PC-9 (cell line): ENCODE data around the gene MYLK3. TPM values are rescaled to one million over a fixed set of nuclear protein-coding genes. Genes with fewer than 3 reads are reported as not detected.
"Not testable (repeated sequence)": the region's sequence is repeated elsewhere in the genome, so short reads cannot be mapped to it uniquely, and the experiment has no call there.

Source experiments
- BruUV-seq: library from RNA; stranded (reverse); fragments of 400-500 nt; replicated peaks from 2 replicates; lab custom pipeline; 2021; lab: Mats Ljungman, UMichigan
- CTCF ChIA-PET: fragments of 300-600 bp; sonication (Branson Sonifier 250); formaldehyde crosslinking; loops from one replicate; lab custom pipeline; 2022; ENCODE audit warnings: antibody characterized with exemption; lab: Charles Lee
- POLR2A ChIA-PET: fragments of 300-600 bp; sonication (Branson Sonifier 250); formaldehyde crosslinking; loops from one replicate; lab custom pipeline; 2022; ENCODE audit warnings: antibody characterized with exemption; ENCODE audit not compliant: unreplicated experiment; lab: Charles Lee
- DNase-seq, 2 experiments: peaks; one replicate each; pipeline versions ENCODE4 v3.0.0 to v3.0.0-alpha.2; 2015 to 2022; ENCODE audit warnings: mixed read lengths in 1 of 2
- H2AFZ ChIP-seq: fragments of 200-600 bp; sonication (generic); 2 replicates; pipeline ENCODE4 v1.8.1; 2017; ENCODE audit warnings: antibody characterized with exemption
- H3F3A ChIP-seq: fragments of 200-600 bp; sonication (generic); 2 replicates; pipeline ENCODE4 v1.8.1; 2017; ENCODE audit warnings: antibody characterized with exemption, mild to moderate bottlenecking, low read depth; ENCODE audit not compliant: insufficient read depth
- H3K27ac ChIP-seq: fragments of 200-600 bp; sonication (generic); 2 replicates; pipeline ENCODE4 v1.6.1; 2016; ENCODE audit warnings: mixed run types
- H3K27me3 ChIP-seq: fragments of 200-600 bp; sonication (generic); 2 replicates; pipeline ENCODE4 v1.6.1; 2016; ENCODE audit warnings: low read depth, mixed run types; ENCODE audit not compliant: insufficient read depth
- H3K36me3 ChIP-seq: fragments of 200-600 bp; sonication (generic); 2 replicates; pipeline ENCODE4 v1.6.1; 2016; ENCODE audit warnings: low read depth, mixed run types
- H3K4me1 ChIP-seq: fragments of 200-600 bp; sonication (generic); replicated peaks from 2 replicates; pipeline ENCODE4 v1.6.1; 2016; ENCODE audit warnings: mixed run types; ENCODE audit not compliant: insufficient read depth
- H3K4me2 ChIP-seq: fragments of 200-600 bp; sonication (generic); 2 replicates; pipeline ENCODE4 v1.6.1; 2017; ENCODE audit warnings: mixed run types
- H3K4me3 ChIP-seq: fragments of 200-600 bp; sonication (generic); 2 replicates; pipeline ENCODE4 v1.6.1; 2016; ENCODE audit warnings: mixed run types
- H3K79me2 ChIP-seq: fragments of 200-600 bp; sonication (generic); 2 replicates; pipeline ENCODE4 v1.6.1; 2017; ENCODE audit warnings: low read depth, mixed run types
- H3K9me2 ChIP-seq: fragments of 200-600 bp; sonication (generic); 2 replicates; pipeline ENCODE4 v1.8.1; 2017; ENCODE audit warnings: mild to moderate bottlenecking; ENCODE audit not compliant: insufficient read depth
- H3K9me3 ChIP-seq: fragments of 200-600 bp; sonication (generic); 2 replicates; pipeline ENCODE4 v1.8.1; 2016; ENCODE audit warnings: low read depth; ENCODE audit not compliant: insufficient read depth
- H4K20me1 ChIP-seq: fragments of 200-600 bp; sonication (generic); 2 replicates; pipeline ENCODE4 v1.8.1; 2017; ENCODE audit not compliant: insufficient read depth
- EZH2 ChIP-seq: fragments of 200-600 bp; sonication (generic); IDR thresholded peaks from 2 replicates; pipeline ENCODE4 v1.8.0; 2017; ENCODE audit warnings: antibody characterized with exemption, low read depth
- intact Hi-C: fragments of 100-400 bp; cut with micrococcal nuclease; formaldehyde crosslinking; loops from one replicate; pipeline ENCODE4 v1.10.0; 2022; ENCODE audit not compliant: unreplicated experiment
- total RNA-seq: library from RNA; stranded (reverse); gene quantifications from 2 replicates; pipeline ENCODE4 v1.2.3, GENCODE V29; 2021
- TF ChIP-seq, protein P1 (sequence below): fragments of 200-600 bp; sonication (generic); conservative IDR thresholded peaks from 2 replicates; pipeline ENCODE4 v1.6.1; 2017; ENCODE audit warnings: mixed run types, antibody characterized with exemption, mild to moderate bottlenecking, moderate library complexity

Gene MYLK3
- total RNA-seq, 1 experiment from 2014 or later: 0.68 TPM

- ChIA-PET CTCF (no interaction called here), POLR2A (no interaction called here)
- Histone ChIP-seq H3K4me2 (no peak overlapping the region), H3K9me2 (0 out of 2 replicates have a peak, but pooled peaks cover 4% of the 10 kb centered on the region), H3K36me3 (no peaks in the 10 kb centered on the region), H3K27ac (no peak overlapping the region), H3K9me3 (no peaks in the 10 kb centered on the region), H2AFZ (no peak overlapping the region), H3K4me1 (peaks cover 4% of the 10 kb centered on the region; the same call in 1 of the 2 replicates), H4K20me1 (no peaks in the 10 kb centered on the region), H3K4me3 (no peak overlapping the region), H3K79me2 (no peaks in the 10 kb centered on the region), H3F3A (no peaks in the 10 kb centered on the region), H3K27me3 (no peaks in the 10 kb centered on the region)
- TF ChIP-seq EZH2: no peak
- TF ChIP-seq, protein P1, sequence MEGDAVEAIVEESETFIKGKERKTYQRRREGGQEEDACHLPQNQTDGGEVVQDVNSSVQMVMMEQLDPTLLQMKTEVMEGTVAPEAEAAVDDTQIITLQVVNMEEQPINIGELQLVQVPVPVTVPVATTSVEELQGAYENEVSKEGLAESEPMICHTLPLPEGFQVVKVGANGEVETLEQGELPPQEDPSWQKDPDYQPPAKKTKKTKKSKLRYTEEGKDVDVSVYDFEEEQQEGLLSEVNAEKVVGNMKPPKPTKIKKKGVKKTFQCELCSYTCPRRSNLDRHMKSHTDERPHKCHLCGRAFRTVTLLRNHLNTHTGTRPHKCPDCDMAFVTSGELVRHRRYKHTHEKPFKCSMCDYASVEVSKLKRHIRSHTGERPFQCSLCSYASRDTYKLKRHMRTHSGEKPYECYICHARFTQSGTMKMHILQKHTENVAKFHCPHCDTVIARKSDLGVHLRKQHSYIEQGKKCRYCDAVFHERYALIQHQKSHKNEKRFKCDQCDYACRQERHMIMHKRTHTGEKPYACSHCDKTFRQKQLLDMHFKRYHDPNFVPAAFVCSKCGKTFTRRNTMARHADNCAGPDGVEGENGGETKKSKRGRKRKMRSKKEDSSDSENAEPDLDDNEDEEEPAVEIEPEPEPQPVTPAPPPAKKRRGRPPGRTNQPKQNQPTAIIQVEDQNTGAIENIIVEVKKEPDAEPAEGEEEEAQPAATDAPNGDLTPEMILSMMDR: no peak
- intact Hi-C loops: no loop called here
- BruUV-seq: no TSS peak
- no peak for DNase-seq
Measured at GRCh38 chr16:46785076-46785845, 37.1 kb upstream of the MYLK3 start.

GRCh38 chr16:46784569-46784968 lies 36.4 kb upstream of the MYLK3 start:
- POLR2A ChIA-PET: interaction anchor here (0.5 kb wide), 1 partner anchor 1818 kb away, joined by 7 read pairs; no protein-coding TSS in a partner anchor
- H3K9me2 ChIP-seq, H4K20me1 ChIP-seq, H3K4me3 ChIP-seq, CTCF ChIA-PET, H3K4me1 ChIP-seq, DNase-seq, H3K27me3 ChIP-seq, H2AFZ ChIP-seq, H3F3A ChIP-seq, H3K4me2 ChIP-seq, intact Hi-C loops, H3K9me3 ChIP-seq, H3K27ac ChIP-seq, H3K36me3 ChIP-seq, BruUV-seq, H3K79me2 ChIP-seq: not testable (repeated sequence)

DNA sequence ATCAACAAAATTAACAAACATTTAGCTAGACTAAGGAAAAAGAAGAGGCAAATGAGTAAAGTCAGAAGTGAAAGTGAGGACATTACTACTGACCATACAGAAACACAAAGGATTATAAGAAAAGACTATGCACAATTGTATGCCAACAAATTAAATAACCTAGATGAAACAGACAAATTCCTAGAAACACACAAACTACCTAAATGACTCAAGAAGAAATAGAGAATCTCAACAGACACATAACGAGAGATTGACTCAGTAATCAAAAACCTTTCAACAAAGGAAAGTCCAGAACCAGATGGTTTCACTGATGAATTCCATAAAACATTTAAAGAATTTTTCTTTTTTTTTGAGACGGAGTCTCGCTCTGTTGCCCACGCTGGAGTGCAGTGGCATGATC lies 35.7 kb upstream of the MYLK3 start:
- no peaks in the 10 kb centered on the region for H3K9me3 ChIP-seq
- intact Hi-C loops: no loop called here
- no peaks in the 10 kb centered on the region for H3K79me2 ChIP-seq
- H3K9me2 ChIP-seq: 0 out of 2 replicates have a peak, but pooled peaks cover 4% of the 10 kb centered on the region
- no peak overlapping the region for H2AFZ ChIP-seq
- no peak for DNase-seq
- no peaks in the 10 kb centered on the region for H3K4me1 ChIP-seq
- H3K27ac ChIP-seq: no peak overlapping the region
- no peak overlapping the region for H3K4me3 ChIP-seq
- H3K27me3 ChIP-seq: no peaks in the 10 kb centered on the region
- no peaks in the 10 kb centered on the region for H4K20me1 ChIP-seq
- no TSS peak for BruUV-seq
- no peaks in the 10 kb centered on the region for H3K36me3 ChIP-seq
- CTCF ChIA-PET: no interaction called here
- H3F3A ChIP-seq: no peaks in the 10 kb centered on the region
- POLR2A ChIA-PET: no interaction called here
- no peak overlapping the region for H3K4me2 ChIP-seq
- TF ChIP-seq EZH2: no peak
- TF ChIP-seq, protein P1: no peak
